GM23338 (cell line): ENCODE data around the gene MTA3. TPM values are rescaled to one million over a fixed set of nuclear protein-coding genes. Genes with fewer than 3 reads are reported as not detected.

Source experiments
- ATAC-seq: fragments of 200-7000 bp; cut with Tn5 transposase; 3 replicates; pipeline ENCODE4 v1.9.1; 2020
- DNase-seq: peaks from one replicate; pipeline ENCODE4 v3.0.0-alpha.2; 2015; ENCODE audit warnings: low spot score
- H2AFZ ChIP-seq: fragments of 200-600 bp; sonication (generic); 2 replicates; pipeline ENCODE4 v1.8.0; 2016; ENCODE audit warnings: antibody characterized with exemption, mild to moderate bottlenecking, moderate library complexity
- H3F3A ChIP-seq: fragments of 200-600 bp; sonication (generic); replicated peaks from 2 replicates; pipeline ENCODE4 v1.8.0; 2017; ENCODE audit warnings: antibody characterized with exemption, mixed run types, low read depth
- H3K27ac ChIP-seq: fragments of 200-600 bp; sonication (generic); 2 replicates; pipeline ENCODE4 v1.6.1; 2016; ENCODE audit warnings: low read depth
- H3K27me3 ChIP-seq: fragments of 200-600 bp; sonication (generic); 2 replicates; pipeline ENCODE4 v1.8.0; 2016; ENCODE audit warnings: mild to moderate bottlenecking, mixed run types, moderate library complexity; ENCODE audit not compliant: insufficient read depth
- H3K36me3 ChIP-seq: fragments of 200-600 bp; sonication (generic); 2 replicates; pipeline ENCODE4 v1.8.0; 2016; ENCODE audit warnings: mild to moderate bottlenecking; ENCODE audit not compliant: insufficient read depth
- H3K4me1 ChIP-seq: fragments of 200-600 bp; sonication (generic); 2 replicates; pipeline ENCODE4 v1.8.0; 2016; ENCODE audit warnings: mild to moderate bottlenecking, moderate library complexity; ENCODE audit not compliant: insufficient read depth
- H3K4me2 ChIP-seq: fragments of 200-600 bp; sonication (generic); 2 replicates; pipeline ENCODE4 v1.7.1; 2017; ENCODE audit warnings: mixed run types
- H3K4me3 ChIP-seq: fragments of 200-600 bp; sonication (generic); 2 replicates; pipeline ENCODE4 v1.6.1; 2016; ENCODE audit warnings: mixed run types
- H3K79me2 ChIP-seq: fragments of 200-600 bp; sonication (generic); replicated peaks from 2 replicates; pipeline ENCODE4 v1.8.0; 2017; ENCODE audit warnings: mild to moderate bottlenecking; ENCODE audit not compliant: insufficient read depth
- H3K9me2 ChIP-seq: fragments of 200-600 bp; sonication (generic); 2 replicates; pipeline ENCODE4 v1.8.0; 2017; ENCODE audit not compliant: insufficient read depth
- H4K20me1 ChIP-seq: fragments of 200-600 bp; sonication (generic); replicated peaks from 2 replicates; pipeline ENCODE4 v1.8.0; 2017; ENCODE audit warnings: mild to moderate bottlenecking; ENCODE audit not compliant: insufficient read depth
- H3K27ac Mint-ChIP-seq: 2 replicates; pipeline ENCODE4 v1.8.0; 2020; ENCODE audit warnings: inconsistent platforms, mild to moderate bottlenecking, moderate library complexity, mixed read lengths
- H3K27me3 Mint-ChIP-seq: 3 replicates; pipeline ENCODE4 v1.8.0; 2022; ENCODE audit warnings: low read depth, mild to moderate bottlenecking, moderate library complexity, mixed read lengths, inconsistent platforms; ENCODE audit not compliant: insufficient read depth, poor library complexity
- H3K36me3 Mint-ChIP-seq: 3 replicates; pipeline ENCODE4 v1.8.0; 2021; ENCODE audit warnings: low read depth, mild to moderate bottlenecking, inconsistent platforms, moderate library complexity, mixed read lengths
- H3K4me1 Mint-ChIP-seq: 3 replicates; pipeline ENCODE4 v1.8.0; 2020; ENCODE audit warnings: mild to moderate bottlenecking, inconsistent platforms, mixed read lengths
- H3K4me3 Mint-ChIP-seq: 3 replicates; pipeline ENCODE4 v1.8.0; 2021; ENCODE audit warnings: moderate library complexity, mild to moderate bottlenecking, inconsistent platforms, mixed read lengths
- H3K9me3 Mint-ChIP-seq: 3 replicates; pipeline ENCODE4 v1.8.0; 2020; ENCODE audit warnings: moderate library complexity, mild to moderate bottlenecking, inconsistent platforms, mixed read lengths
- CTCF ChIP-seq, 2 experiments: fragments of 200-600 bp in 1 of 2; sonication (generic) in 1 of 2; conservative IDR thresholded peaks; 2 replicates each; pipeline versions ENCODE4 v1.5.1 to v1.6.1; 2016 to 2017; ENCODE audit warnings: antibody characterized with exemption in 2 of 2, low read depth in 2 of 2, mild to moderate bottlenecking in 2 of 2, moderate library complexity in 1 of 2
- ETS1 ChIP-seq: IDR thresholded peaks from 2 replicates; pipeline ENCODE4 v1.6.1; 2016; ENCODE audit warnings: antibody characterized with exemption
- EZH2 ChIP-seq: fragments of 200-600 bp; sonication (generic); IDR thresholded peaks from one replicate; pipeline ENCODE4 v1.8.0; 2017; ENCODE audit warnings: antibody characterized with exemption, mild to moderate bottlenecking, low read depth; ENCODE audit not compliant: unreplicated experiment
- JUNB ChIP-seq: IDR thresholded peaks from one replicate; pipeline ENCODE4 v1.6.1; 2016; ENCODE audit warnings: antibody characterized with exemption; ENCODE audit not compliant: unreplicated experiment
- NANOG ChIP-seq: IDR thresholded peaks from 2 replicates; pipeline ENCODE4 v1.6.1; 2016; ENCODE audit warnings: antibody characterized with exemption, borderline replicate concordance
- POLR2AphosphoS5 ChIP-seq: IDR thresholded peaks from 2 replicates; pipeline ENCODE4 v1.6.1; 2016; ENCODE audit warnings: antibody characterized with exemption, low read depth
- STAT1 ChIP-seq: IDR thresholded peaks from one replicate; pipeline ENCODE4 v1.6.1; 2016; ENCODE audit warnings: antibody characterized with exemption; ENCODE audit not compliant: unreplicated experiment
- ZNF114 ChIP-seq: fragments of 250-450 bp; sonication (Bioruptor Pico); IDR thresholded peaks from 2 replicates; pipeline ENCODE4 v1.5.0; 2020; ENCODE audit warnings: mild to moderate bottlenecking, moderate library complexity
- ZNF331 ChIP-seq: fragments of 250-450 bp; sonication (Bioruptor Pico); IDR thresholded peaks from 2 replicates; pipeline ENCODE4 v1.5.0; 2020; ENCODE audit warnings: low read depth, mild to moderate bottlenecking, moderate library complexity
- polyA plus RNA-seq: library from polyadenylated mRNA; unstranded; fragments of >200 nt; fragmentation: Nextera tagmentation; extraction: Ambion mirVana; gene quantifications from 2 replicates; pipeline ENCODE4 v1.2.1, GENCODE V29; 2016
- total RNA-seq: library from RNA; depleted of rRNA; stranded (reverse); fragments of >200 nt; shearing (Covaris generic); gene quantifications from 2 replicates; pipeline ENCODE4 v1.2.3, GENCODE V29; 2014
- TF ChIP-seq, protein P1 (sequence below): IDR thresholded peaks from one replicate; pipeline ENCODE4 v1.6.1; 2018; ENCODE audit warnings: antibody characterized with exemption; ENCODE audit not compliant: unreplicated experiment

The MTA3 gene
- total and polyA plus RNA-seq, 2 experiments from 2014 or later = 162 to 208 TPM

GRCh38 chr2:42653908-42654445 is 85.5 kb downstream of the MTA3 start (continued):
- TF ChIP-seq, protein P1, sequence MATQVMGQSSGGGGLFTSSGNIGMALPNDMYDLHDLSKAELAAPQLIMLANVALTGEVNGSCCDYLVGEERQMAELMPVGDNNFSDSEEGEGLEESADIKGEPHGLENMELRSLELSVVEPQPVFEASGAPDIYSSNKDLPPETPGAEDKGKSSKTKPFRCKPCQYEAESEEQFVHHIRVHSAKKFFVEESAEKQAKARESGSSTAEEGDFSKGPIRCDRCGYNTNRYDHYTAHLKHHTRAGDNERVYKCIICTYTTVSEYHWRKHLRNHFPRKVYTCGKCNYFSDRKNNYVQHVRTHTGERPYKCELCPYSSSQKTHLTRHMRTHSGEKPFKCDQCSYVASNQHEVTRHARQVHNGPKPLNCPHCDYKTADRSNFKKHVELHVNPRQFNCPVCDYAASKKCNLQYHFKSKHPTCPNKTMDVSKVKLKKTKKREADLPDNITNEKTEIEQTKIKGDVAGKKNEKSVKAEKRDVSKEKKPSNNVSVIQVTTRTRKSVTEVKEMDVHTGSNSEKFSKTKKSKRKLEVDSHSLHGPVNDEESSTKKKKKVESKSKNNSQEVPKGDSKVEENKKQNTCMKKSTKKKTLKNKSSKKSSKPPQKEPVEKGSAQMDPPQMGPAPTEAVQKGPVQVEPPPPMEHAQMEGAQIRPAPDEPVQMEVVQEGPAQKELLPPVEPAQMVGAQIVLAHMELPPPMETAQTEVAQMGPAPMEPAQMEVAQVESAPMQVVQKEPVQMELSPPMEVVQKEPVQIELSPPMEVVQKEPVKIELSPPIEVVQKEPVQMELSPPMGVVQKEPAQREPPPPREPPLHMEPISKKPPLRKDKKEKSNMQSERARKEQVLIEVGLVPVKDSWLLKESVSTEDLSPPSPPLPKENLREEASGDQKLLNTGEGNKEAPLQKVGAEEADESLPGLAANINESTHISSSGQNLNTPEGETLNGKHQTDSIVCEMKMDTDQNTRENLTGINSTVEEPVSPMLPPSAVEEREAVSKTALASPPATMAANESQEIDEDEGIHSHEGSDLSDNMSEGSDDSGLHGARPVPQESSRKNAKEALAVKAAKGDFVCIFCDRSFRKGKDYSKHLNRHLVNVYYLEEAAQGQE = no peak
- TF ChIP-seq EZH2 (no peak), ETS1 (no peak), JUNB (no peak)

DNA sequence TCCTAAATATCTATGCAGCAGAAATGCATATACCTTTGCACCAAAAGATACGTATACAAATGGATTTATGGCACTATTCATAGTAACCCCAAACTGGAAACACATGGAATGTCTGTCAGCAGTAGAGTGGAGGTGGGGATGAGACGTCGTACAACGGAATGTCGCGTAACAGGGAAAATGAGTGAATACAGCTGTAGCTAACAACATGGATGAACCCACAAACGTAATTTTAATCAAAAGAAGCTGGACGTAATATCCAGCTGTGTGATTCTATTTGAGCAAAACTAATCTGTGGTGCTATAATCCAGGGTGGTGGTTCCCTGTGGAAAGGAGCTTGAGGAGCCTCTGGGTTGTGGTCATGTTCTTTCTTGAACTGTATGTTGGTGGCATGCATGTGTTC is 89.9 kb downstream of the MTA3 start:
- H2AFZ ChIP-seq = no peak overlapping the region
- Mint-ChIP-seq H3K36me3 (peaks cover 42% of the 10 kb centered on the region), H3K4me1 (peaks cover 42% of the 10 kb centered on the region), H3K27ac (0 out of 2 replicates have a peak overlapping the region, but pooled peaks have one; percentile 65), H3K4me3 (no peak overlapping the region), H3K27me3 (peaks cover 5% of the 10 kb centered on the region), H3K9me3 (no peaks in the 10 kb centered on the region)
- H3K79me2 ChIP-seq = peaks cover 69% of the 10 kb centered on the region
- H3K36me3 ChIP-seq = peaks cover 6% of the 10 kb centered on the region; the same call in 1 of the 2 replicates
- H3K27me3 ChIP-seq = no peaks in the 10 kb centered on the region
- H3K4me3 ChIP-seq = no peak overlapping the region
- no peaks in the 10 kb centered on the region for H3K9me2 ChIP-seq
- H3K4me1 ChIP-seq = peaks cover 32% of the 10 kb centered on the region
- H4K20me1 ChIP-seq = peaks cover 7% of the 10 kb centered on the region
- no peak overlapping the region for H3K4me2 ChIP-seq
- DNase-seq (no peak), ATAC-seq (no peak)
- peaks cover 8% of the 10 kb centered on the region; the same call in 1 of the 2 replicates for H3F3A ChIP-seq
- peak overlapping the region; percentile 28; the same call in 1 of the 2 replicates for H3K27ac ChIP-seq
- TF ChIP-seq JUNB = no peak
- no peak for TF ChIP-seq CTCF (conservative IDR thresholded peaks at IDR 0.05; ENCODE audit: low read depth in 2 of 2)
- no peak for TF ChIP-seq POLR2AphosphoS5
- no peak for TF ChIP-seq ZNF114 (CRISPR knock-in tag)
- no peak for TF ChIP-seq ETS1
- TF ChIP-seq, protein P1 = no peak
- no peak for TF ChIP-seq EZH2
- TF ChIP-seq NANOG = no peak
- no peak for TF ChIP-seq STAT1
- TF ChIP-seq ZNF331 (CRISPR knock-in tag) = no peak
